Measurements from ENCODE around the gene SARDH.

- TF ChIP-seq, protein P1, sequence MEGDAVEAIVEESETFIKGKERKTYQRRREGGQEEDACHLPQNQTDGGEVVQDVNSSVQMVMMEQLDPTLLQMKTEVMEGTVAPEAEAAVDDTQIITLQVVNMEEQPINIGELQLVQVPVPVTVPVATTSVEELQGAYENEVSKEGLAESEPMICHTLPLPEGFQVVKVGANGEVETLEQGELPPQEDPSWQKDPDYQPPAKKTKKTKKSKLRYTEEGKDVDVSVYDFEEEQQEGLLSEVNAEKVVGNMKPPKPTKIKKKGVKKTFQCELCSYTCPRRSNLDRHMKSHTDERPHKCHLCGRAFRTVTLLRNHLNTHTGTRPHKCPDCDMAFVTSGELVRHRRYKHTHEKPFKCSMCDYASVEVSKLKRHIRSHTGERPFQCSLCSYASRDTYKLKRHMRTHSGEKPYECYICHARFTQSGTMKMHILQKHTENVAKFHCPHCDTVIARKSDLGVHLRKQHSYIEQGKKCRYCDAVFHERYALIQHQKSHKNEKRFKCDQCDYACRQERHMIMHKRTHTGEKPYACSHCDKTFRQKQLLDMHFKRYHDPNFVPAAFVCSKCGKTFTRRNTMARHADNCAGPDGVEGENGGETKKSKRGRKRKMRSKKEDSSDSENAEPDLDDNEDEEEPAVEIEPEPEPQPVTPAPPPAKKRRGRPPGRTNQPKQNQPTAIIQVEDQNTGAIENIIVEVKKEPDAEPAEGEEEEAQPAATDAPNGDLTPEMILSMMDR (IDR thresholded peaks at IDR 0.05) = no peak
- TF ChIP-seq POLR2A (IDR thresholded peaks at IDR 0.05) = no peak
Observed at GRCh38 chr9:133742251-133742650, 4.1 kb upstream of the SARDH start.
